Pulmonary artery endothelial cell (primary cell): ENCODE measurements around the gene CCDC141. TPM values are rescaled to one million over a fixed set of nuclear protein-coding genes. Genes with fewer than 3 reads are reported as not detected.
A peak's percentile ranks its signal among the peaks of the same experiment; 100 is the strongest.

ENCODE experiments used
- DNase-seq: peaks from one replicate; pipeline ENCODE4 v3.0.0-alpha.2; 2011; ENCODE audit warnings: low read depth, low spot score
- total RNA-seq: library from RNA; depleted of rRNA; stranded (reverse); fragments of >200 nt; gene quantifications from 2 replicates; pipeline ENCODE4 v1.2.3, GENCODE V29; 2014

CCDC141 gene
- total RNA-seq, 1 donor from 2014 or later, result under 0.01 TPM

DNA sequence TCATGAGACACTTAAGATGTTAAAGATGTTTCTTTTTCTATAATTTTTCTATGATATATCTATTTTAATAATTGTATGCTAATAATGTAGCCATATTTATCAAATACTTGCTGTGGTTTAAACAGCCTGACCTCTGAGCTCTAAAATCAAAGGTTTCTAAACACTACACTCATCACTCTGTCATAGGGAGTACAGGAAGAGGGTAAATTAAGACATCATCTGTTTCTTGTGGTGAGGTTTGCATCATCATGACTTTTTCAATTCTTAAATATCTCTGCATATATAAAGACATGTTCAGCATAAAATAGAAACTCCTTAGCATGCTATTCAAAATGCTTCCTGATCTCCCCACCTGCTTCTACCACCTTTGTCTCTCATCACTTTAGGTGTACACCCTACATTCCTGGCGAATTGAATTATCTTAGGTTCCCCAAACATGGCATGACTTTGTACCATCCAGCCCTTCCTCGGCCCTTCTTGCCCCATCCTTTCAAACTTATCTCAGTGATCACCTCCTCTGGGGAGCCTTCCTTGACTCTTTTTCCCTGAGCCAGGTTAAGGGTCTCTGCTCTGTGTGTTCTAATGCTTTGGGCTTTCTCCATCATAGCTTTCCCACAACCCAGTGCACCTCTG, 137.4 kb downstream of the CCDC141 start:
- no peak for DNase-seq

DNA sequence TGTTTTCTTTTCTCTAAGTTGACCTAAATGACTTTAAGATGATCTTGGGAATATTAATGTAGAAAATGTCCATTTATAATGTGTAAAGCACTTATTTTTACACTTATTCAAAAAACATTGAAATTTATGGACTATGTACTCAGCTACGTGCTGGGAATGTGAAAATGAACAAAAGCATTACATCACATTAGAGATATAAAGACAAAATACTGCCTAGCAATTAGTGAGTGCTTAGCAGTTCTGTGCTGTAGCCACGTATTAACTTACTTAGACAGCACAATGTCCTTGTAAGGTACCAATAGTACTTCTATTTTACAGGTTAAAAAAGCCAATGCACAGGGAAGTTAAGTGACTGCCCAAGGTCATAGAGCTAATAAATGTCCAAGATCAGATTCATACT, 138.9 kb downstream of the CCDC141 start:
- no peak for DNase-seq

DNA sequence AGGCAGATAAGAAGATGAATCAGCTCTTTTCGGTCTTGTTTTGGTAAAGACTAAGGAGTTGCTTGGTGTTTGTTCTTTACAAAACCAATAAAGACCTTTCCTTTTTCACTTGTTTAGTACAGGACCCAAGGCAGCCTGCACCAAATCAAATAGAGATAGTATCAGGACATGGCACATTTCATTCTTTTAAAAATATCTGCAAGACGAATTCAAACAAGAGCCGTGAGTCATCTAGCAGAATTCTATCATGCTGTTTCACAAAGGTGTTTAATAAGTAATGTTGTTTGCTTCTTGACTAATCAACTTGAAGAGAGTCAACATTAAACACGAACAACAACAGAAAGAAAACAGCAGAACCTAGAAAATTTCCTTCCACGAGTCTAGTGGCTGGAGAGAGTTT, 139.9 kb downstream of the CCDC141 start:
- no peak for DNase-seq

DNA sequence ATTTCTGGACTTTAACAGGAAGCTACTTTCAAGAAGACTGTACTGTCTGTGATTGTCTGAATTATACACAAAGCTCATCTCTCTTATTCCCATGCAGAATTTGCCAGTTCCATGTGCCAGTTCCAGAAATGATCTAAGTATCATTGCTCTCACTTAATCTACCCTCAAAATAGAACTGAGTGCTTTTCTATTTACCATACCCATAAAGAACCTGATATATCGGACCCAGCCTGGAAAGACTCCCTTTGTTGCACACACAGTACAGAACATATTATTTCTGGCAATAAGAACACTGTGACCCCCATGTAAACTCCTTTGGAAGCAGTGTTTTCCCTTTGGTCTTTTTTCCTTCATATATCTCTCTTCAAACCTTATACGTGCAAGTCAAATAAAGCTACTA, 140.4 kb downstream of the CCDC141 start:
- DNase-seq, result no peak

DNA sequence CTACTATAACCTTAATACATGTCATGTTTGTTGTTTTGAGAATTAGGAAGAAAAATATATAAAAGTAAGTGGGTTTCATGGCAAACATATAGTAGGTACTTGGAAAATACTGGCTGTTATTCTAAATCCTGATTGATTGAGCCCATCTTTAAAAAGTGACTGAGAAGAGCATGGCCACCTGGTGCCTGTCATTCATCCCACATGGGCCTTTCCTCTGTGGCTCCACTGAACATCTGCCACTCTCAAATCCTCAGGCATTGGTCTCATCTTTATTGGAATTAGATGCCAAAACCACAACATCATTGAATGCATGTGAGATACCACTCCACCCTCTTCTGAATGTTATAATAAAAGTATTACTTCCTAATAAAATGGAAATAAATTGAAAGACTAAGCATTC, 141.1 kb downstream of the CCDC141 start:
- DNase-seq, result no peak

DNA sequence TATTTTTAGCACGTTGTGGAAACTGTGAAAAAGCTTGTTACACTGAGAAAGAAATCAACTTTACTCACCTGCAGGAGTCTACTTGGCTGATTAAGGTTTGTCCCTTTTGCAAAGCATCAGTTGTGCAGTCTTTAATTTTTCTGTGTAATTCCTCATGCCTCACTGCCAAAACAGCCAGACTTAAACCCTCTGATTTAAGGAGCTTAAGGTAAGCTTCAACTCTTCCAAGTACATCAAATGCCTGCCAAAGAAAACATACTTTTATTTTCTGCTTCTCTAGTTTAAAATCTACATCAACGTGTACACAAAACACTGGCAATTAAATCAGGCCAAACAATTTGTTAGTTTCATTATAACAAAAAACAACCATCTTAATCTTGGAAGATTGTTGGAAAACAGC, 144.7 kb downstream of the CCDC141 start:
- DNase-seq, result no peak

DNA sequence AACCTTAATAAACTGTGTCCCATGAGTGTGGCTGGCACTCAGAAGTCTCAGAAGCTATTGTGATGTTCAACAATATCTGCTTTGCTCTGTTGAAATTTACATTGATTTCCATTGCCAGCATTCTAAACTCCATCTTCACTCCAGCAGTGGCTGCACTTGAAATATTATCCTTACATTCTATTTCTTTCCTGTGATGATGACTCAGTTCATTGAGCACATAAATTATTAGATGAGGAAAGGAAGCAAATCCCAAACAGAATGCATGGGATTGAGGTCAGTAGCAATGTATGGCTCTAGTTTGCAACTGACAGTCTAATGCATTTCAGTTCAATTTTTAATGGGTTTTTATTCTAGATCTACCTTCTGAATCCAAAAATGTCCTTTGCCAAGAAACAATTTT, 150.3 kb downstream of the CCDC141 start:
- no peak for DNase-seq

DNA sequence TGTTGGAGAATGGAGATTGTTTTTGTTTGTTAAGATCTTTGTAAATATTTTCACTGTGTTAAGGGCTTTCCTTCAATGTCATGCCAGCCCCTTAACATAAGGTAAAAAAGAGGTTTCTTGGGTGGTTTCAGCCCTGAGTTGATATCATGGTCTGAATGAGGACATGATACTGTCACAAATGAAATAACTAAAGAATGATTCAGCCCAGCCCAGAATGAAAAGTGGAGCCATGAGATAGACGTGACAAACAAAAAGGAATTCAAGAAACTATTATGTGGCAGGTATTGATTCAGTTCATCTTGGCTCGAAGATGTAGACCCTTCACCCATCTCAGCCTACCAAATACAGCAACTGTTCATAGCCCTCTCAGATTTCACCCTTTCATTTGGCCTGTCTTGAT, 154.1 kb downstream of the CCDC141 start:
- no peak for DNase-seq

DNA sequence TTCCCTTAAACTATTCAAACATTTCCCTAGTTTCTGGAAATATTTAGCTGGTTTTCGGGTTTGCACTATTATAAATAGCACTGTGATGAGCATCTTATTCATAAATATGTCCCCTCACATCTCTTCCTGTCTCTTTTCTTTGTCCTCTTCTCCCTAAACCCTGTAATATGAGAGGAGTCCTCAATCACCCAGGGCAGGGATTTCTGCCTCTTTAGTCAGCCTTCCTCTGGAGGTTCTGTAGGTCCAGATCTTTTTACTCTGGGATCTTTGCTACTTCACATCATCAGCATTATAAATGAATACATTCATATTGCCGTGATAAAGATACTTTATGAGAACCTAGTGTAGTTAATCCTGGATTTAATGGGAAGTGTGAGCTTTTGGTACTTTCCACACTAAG, 154.8 kb downstream of the CCDC141 start:
- no peak for DNase-seq

DNA sequence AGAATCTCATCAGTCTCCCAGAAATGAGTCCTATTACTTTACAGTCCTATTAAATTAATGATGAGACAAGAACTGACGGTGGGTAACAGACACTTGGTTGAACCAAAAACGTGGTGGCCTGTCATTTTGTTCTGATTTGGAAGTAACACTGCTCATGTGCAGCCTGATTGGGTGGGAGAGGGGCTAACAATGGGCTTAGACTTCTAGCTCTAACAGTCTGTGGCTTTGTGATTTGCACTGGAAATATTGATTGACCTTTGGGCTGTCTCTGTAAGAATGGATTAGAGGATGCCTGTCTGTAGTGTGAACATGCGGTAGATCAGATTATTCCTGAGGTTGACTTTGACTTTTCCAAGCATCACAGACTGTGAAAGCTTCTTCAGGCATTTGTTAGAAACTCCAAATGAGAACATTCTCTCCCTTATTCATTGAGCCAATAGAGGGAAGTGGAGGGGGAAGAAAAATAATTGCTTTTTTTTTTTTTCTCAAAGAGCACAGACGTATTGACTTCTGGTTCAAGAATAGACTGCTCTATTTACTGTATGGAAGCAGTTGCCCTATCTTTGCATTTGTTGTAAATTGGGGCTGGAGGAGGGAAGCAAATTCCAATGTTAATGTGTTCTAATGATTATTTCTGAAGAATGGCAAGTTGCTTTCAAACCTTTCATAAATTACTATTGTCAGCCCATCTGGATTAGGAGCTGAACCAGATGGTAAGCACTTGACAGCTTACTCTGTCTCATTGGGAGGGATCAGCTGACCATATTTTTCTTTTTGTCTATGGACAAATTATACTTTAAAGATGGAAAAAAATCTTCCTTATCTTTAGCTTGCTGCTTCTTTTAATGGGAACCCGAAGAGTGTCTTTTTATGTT, 156.9 kb downstream of the CCDC141 start:
- no peak for DNase-seq

DNA sequence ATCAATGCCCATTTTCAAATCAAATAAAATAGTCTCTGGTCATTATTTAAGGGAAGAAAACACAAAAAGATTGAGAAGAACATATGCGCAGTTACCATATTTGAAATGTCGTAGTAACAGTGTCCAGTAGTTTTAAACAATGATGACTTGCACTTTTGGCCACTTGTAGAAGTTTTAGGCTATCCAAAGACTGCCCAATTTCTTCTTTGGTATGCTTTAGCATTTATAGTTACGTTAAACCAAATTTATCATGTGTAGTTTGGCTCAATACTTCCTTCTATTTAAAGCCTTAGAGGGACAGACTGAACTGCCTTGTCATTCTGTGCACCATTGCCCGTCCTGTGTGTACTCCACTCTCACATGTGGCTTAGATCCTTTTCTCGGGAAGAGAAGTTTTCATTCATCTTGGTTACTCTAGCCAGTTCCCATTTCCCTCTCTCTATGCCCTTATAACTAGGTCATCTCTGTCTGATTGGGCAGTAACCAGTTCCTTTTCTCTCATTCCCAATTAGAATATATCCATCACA, 157.9 kb downstream of the CCDC141 start:
- DNase-seq, result no peak

DNA sequence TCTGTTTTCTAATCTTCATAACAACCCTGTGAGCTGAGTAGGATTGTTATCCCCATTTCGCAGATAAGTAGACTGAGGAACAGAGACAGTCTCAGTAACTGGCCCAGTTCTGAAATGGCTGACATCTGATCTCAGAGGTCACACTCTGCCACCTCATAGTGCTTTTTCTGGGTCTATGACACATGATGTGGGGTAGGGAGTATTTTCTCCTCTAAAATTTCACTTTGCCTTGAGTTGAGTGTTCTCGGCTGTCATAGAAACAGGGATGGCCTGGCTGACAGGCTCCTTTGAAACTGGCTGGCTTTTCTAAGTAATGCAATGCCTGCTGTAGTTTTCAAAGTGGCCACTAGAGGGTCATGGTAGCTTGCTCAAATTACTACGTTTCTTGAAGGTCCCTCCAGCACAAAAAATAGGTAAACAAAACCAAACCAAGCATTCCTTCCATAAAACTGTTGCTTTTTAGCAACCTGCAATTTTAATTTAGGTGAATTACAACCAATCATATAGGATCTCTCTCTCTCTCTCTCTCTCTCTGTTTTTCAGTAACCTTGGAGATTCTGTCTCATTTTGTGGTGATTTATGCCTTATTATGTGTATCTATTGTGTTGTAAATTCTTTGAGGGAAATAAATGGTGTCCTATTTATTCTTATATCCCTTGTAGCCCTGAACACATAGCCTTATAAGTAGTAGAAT, 158.5 kb downstream of the CCDC141 start:
- peak; percentile 40 for DNase-seq

DNA sequence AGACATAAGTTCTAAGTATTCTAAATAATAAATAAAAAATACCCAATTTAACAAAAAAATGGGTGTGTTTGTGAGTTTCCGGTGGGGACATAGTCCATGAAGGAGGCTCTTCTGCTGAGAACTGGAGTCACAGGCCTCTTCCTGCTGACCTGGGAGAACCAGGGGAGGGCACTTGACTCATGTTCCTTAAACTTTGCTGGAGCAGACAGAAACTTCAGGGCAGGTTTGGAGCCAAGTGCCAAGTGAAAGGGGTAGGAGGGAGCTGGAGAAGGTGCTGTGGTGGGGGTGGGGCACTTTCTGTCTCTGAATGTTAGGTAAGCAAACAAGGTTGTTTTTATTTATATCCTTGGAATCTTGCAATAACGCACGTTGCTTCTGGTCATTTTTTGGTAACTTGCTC, 163.9 kb downstream of the CCDC141 start:
- DNase-seq, result no peak

DNA sequence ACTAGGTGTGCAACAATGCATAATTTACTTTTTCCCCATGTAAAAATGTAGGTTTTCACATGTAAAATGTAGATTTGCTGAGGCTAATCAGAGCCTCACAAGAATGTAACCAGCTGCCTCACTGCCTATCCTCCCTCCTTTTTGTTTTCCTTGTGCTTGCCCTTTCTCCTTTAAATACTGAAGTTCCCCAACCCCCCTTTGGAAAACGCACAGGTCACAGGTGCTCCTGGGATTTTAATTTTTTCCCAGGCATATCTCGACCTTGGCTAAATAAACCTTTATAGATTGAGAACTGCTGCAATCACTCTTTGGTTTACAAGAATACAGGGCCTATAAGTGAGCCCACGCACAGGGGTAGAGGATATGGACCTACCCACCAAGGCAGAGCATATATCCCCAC, 165.5 kb downstream of the CCDC141 start:
- no peak for DNase-seq

DNA sequence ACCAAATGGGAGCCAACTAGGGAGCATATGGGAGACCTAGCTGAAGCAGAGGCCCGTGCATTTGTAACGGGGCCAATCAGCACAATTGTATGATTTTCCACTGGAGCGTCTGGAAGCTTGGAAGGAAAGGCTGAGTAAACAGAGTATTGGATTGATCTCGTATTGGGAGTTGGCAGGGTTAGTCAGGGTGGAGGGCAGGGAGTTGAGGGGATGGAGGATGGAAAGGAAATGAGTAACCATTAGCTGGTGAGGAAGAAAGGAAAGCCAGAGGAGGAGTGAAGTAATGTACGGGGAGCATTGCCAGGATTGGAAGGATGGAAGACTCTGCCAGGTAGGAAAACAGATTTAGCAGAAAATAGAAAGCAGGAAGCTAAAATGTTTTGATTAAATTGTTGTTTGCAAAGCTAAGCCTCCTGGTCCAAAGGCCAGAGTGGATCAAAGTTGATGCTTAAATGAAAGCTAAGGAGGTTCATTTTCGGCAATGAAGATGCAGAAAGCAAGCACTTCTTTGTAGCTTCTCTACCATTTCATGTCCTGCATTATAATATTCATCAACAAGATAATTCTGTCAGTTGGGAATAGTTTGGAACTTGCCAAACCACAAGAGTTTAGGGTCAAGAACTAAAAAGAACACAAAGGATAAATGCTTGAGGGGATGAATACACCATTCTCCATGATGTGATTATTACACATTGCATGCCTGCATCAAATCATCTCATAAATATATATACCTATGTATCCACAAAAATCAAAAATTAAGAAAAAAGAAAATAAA, 167.1 kb downstream of the CCDC141 start:
- peak; percentile 80 for DNase-seq

DNA sequence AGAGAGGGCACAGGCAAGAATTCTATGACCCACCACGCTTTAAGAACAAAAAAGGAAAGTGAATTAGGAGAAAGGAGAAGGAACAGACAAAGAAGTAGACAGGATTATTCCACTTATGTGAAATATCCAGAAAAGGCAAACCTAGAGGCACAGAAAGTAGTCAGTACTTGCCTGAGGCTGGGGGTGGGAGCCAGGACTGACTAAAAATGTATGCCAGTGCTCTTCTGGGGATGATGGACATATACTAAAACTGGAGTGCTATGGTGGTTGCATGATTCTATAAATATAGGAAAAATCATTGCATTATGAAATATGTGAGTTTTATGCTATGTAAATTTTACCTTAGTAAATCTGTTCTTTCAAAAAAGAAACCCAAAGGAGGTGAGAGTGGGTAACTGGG, 168.9 kb downstream of the CCDC141 start:
- DNase-seq, result no peak

DNA sequence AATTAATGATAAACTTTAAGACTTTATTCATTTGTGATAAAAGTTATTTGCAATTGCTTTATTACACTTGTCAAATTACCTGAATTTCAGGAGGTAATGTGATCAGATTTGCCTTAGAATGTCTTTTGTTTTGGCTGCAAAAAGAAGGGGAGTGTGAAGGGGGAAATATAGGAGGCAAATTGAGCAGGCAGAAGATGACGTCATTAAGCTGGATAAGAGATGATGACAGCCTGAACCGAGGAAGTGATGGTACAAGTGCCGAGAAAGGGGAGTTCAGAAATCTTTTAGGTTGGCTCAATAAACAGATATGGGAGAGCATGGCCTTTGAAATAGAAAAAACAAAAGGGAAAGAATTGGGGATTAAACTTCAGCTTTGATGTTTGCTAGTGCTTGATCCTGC, 169.7 kb downstream of the CCDC141 start:
- no peak for DNase-seq

DNA sequence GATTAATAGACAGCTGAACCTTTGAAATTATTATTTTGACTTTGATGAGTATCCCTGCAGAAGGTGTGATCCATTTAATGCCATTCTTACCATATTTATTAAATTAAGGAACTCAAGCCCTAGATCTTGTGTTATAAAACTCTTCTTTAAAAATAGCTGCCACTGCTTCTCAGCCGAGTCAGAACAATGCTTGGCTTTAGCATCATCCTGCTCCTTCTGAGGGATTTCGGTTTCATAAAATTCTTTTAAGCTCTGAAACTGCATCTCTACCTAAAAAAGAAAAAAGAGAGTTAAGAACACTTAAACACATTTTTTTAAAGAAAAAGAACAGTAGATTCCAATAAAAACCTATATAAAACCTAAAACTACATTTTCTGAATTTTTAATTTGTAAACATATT, 172.1 kb downstream of the CCDC141 start:
- DNase-seq, result no peak

DNA sequence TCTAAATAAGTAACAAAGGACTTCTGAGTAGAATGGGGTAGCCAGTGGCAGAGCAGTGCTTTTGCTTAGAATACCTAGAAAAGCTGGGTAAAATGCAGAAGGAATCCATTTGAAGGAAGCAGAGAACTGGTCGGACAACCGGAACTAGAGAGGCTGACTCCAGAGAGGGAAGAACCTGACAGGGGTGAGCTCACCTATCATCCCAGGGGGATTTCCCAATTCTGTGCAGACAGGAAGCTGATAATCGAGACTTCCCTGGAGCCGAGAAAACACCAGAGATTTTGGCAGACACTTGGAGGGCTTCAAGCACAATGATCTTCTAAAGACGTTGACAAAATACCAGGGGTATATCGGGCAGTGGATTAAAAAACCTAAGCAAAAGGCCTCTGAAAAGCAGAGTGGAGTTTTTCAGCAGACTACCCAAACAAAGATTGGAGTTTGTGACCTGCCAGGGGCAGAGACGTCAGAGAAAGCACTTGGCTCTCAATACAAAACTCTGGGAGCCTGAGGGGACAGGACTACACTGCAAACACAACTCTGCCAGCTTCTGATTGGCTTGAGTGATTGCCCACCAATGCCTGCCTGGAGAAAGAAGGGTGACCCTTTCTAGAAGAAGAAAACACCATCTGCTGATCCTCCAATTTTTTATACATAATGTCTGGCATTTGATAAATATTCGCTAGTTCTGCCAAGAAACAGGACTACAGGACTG, 175.3 kb downstream of the CCDC141 start:
- no peak for DNase-seq

DNA sequence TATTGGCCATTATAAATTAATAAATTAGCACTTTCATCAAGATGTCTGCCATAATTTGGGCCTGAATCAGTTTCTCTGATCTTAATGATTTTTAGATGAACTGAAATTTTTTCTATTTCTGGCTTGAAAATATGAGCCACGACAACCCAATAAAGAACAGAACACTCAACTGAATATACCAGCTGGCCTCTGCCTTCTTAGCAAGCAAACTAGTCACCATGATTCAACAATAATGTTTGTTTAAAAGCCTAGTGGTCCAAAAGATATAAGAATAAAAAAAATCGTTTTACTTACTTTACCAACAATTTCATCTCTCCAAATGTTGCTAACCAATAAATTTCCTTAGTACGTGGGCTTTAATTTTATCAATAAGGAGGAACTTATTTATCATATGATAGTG, 176.0 kb downstream of the CCDC141 start:
- no peak for DNase-seq

DNA sequence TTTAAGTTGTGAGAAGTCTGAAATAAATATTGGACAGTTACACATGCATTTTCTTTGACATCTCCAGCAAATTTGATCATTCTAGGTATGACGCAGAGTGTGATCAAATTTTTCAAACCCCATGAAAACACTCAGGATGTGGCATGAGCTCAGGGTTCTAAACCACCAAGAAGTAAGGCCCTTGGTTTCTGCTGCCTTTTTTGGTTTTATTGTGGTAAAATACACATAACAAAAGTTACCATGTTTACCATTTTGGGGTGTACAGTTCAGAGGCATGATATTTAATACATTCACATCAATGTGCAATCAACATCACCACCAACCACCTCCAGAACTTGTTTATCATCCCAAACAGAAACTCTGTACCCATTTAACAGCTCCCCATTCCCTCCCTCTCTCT, 178.4 kb downstream of the CCDC141 start:
- DNase-seq, result no peak
